Measurements from ENCODE around the gene GPR179.

- no peak for TF ChIP-seq EZH2 (IDR thresholded peaks at IDR 0.05; ENCODE audit: insufficient read depth, poor library complexity, severe bottlenecking)
- TF ChIP-seq EZH2phosphoT487 (IDR thresholded peaks at IDR 0.05; ENCODE audit: insufficient read depth, low read depth) = no peak
These were observed 627 bp upstream of the GPR179 start for GRCh38 chr17:38344420-38344745.

Data from GM23248 (cell line).